Measurements from ENCODE around the gene BCL6.

The BCL6 gene

DNA sequence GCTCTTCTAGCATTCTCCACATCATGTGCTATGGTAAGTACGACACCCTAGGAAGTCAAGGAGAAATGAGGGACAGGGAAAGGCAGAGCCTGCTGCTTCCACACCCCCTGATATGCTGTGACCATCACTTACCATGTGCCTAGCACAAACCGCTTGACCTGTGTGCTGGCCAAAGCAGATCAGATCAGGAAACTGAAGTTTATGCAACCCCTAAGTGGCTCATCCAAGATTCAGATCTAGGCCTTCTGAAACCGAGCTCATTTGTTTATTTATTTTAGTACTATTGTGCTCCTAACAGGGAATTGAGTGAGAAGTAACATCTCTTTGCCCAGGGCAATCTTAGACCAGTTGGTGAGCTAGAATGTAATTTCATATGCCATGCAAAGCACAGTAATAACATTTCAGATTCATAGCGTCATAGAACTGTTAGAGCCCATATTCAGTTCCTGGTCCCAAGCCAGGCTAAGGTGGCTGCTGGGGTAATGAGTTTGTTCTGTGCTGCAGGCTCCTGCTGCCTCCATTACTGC, 42.7 kb downstream of the BCL6 start, which contains the start of gene RTP2:
RTP2 (minus strand) TSS at position 51 of the 527 bp plus-strand sequence. CDS start 429 bp downstream, outside the sequence.
- Histone ChIP-seq H4K20me1 (ENCODE audit: insufficient read depth) (no peaks in the 10 kb centered on the region), H3K27ac (no peak within 1 kb of the TSS), H3K4me2 (no peak within 1 kb of the TSS), H2AFZ (ENCODE audit: low read depth) (no peak within 1 kb of the TSS), H3K9ac (no peak within 1 kb of the TSS), H3K79me2 (ENCODE audit: insufficient read depth, low read depth) (no peaks in the 10 kb centered on the region), H3K27me3 (ENCODE audit: insufficient read depth, low read depth) (no peaks in the 10 kb centered on the region), H3K4me3 (IDR thresholded peaks at IDR 0.05; ENCODE audit: insufficient read depth, low read depth, low read length) (no peak within 1 kb of the TSS), H3K4me1 (ENCODE audit: low read depth, poor library complexity, severe bottlenecking) (no peaks in the 10 kb centered on the region), H3K36me3 (ENCODE audit: insufficient read depth) (no peaks in the 10 kb centered on the region)
- TF ChIP-seq, protein P1, sequence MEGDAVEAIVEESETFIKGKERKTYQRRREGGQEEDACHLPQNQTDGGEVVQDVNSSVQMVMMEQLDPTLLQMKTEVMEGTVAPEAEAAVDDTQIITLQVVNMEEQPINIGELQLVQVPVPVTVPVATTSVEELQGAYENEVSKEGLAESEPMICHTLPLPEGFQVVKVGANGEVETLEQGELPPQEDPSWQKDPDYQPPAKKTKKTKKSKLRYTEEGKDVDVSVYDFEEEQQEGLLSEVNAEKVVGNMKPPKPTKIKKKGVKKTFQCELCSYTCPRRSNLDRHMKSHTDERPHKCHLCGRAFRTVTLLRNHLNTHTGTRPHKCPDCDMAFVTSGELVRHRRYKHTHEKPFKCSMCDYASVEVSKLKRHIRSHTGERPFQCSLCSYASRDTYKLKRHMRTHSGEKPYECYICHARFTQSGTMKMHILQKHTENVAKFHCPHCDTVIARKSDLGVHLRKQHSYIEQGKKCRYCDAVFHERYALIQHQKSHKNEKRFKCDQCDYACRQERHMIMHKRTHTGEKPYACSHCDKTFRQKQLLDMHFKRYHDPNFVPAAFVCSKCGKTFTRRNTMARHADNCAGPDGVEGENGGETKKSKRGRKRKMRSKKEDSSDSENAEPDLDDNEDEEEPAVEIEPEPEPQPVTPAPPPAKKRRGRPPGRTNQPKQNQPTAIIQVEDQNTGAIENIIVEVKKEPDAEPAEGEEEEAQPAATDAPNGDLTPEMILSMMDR (conservative IDR thresholded peaks at IDR 0.05; ENCODE audit: low read depth, low read length) = no peak

DNA sequence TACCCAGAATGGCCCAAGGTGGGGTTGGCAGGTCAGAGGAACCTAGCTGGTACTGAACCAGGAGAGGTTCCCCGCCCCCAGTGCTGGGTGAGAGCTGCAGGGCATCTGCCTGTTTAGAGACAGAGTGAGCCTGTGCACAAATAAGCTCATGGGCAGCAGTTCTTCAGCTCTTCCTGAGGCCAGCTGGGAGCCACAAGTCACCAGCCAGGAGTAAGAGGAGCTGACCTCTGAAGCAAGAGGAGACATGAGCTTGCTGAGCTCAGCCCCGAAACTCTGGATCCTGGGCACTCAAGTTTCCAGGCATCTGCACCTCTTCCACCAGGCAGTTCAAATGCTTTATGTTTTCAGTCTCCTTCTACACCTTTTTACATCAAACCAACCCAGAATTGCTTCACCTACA, 45.0 kb downstream of the BCL6 start:
- TF ChIP-seq, protein P1 (conservative IDR thresholded peaks at IDR 0.05; ENCODE audit: low read depth, low read length) = no peak
- H3K4me1 ChIP-seq (ENCODE audit: low read depth, poor library complexity, severe bottlenecking) = no peaks in the 10 kb centered on the region
- no peaks in the 10 kb centered on the region for H3K27me3 ChIP-seq (ENCODE audit: insufficient read depth, low read depth)
- H3K79me2 ChIP-seq (ENCODE audit: insufficient read depth, low read depth) = no peaks in the 10 kb centered on the region
- H3K9ac ChIP-seq = no peak overlapping the region
- H3K4me2 ChIP-seq = no peak overlapping the region
- no peak overlapping the region for H3K27ac ChIP-seq
- H2AFZ ChIP-seq (ENCODE audit: low read depth) = no peak overlapping the region
- H3K4me3 ChIP-seq (IDR thresholded peaks at IDR 0.05; ENCODE audit: insufficient read depth, low read depth, low read length) = no peak overlapping the region
- H4K20me1 ChIP-seq (ENCODE audit: insufficient read depth) = no peaks in the 10 kb centered on the region
- H3K36me3 ChIP-seq (ENCODE audit: insufficient read depth) = no peaks in the 10 kb centered on the region

DNA sequence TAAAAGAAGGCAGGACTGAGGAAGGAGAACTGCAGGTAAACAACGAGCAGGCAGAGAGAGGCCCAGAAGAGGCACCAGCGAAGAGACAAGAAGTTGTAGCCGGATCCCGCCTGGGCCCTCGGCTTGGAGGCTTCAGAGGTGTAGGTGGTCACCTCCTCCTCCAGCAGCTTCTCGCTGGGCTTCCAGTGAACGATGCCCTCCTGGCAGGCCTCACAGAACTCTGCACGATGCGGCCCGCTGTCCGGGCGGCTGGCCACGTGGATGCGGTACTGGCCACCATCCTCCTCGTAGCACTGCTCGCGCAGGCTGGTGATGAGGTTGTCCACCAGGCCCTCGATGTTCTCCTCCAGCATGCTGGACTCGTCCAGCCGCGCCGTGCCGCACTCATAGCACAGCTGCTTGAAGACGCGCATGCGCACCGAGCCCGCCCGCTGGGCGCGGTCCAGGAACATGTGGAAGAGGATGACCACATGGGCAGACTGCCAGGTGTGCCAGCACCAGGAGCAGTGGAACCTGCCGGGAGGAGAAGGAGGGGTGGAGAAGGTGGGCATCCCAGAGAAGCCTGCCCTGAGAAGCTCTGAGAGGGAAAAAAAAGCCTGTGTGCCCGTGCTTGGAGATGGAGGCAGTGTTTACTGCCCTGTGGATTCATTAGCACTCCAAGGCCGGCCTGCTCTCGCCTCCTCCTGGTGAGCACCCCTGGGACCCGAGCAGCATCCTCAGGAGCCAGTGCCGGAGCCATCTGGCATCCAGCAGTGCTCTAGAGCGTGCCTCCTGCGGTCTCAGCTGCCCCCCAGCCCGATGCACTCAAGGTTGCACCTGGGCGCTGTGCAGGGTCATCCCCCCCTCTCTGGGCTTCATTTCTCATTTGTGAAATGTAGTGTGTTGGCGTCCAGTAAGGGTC, 46.5 kb downstream of the BCL6 start:
- TF ChIP-seq, protein P1 (conservative IDR thresholded peaks at IDR 0.05; ENCODE audit: low read depth, low read length) = no peak
- Histone ChIP-seq H3K27ac (no peak overlapping the region), H2AFZ (ENCODE audit: low read depth) (no peak overlapping the region), H4K20me1 (ENCODE audit: insufficient read depth) (no peaks in the 10 kb centered on the region), H3K36me3 (ENCODE audit: insufficient read depth) (no peaks in the 10 kb centered on the region), H3K9ac (no peak overlapping the region), H3K4me2 (no peak overlapping the region), H3K4me3 (IDR thresholded peaks at IDR 0.05; ENCODE audit: insufficient read depth, low read depth, low read length) (no peak overlapping the region), H3K27me3 (ENCODE audit: insufficient read depth, low read depth) (no peaks in the 10 kb centered on the region), H3K4me1 (ENCODE audit: low read depth, poor library complexity, severe bottlenecking) (no peaks in the 10 kb centered on the region), H3K79me2 (ENCODE audit: insufficient read depth, low read depth) (no peaks in the 10 kb centered on the region)

- no peak overlapping the region for H3K4me2 ChIP-seq
- H3K27ac ChIP-seq = no peak overlapping the region
- no peak overlapping the region for H3K4me3 ChIP-seq (IDR thresholded peaks at IDR 0.05; ENCODE audit: insufficient read depth, low read depth, low read length)
- H3K27me3 ChIP-seq (ENCODE audit: insufficient read depth, low read depth) = no peaks in the 10 kb centered on the region
- H3K4me1 ChIP-seq (ENCODE audit: low read depth, poor library complexity, severe bottlenecking) = no peaks in the 10 kb centered on the region
- H3K9ac ChIP-seq = no peak overlapping the region
- TF ChIP-seq, protein P1 (conservative IDR thresholded peaks at IDR 0.05; ENCODE audit: low read depth, low read length) = no peak
- H3K79me2 ChIP-seq (ENCODE audit: insufficient read depth, low read depth) = no peaks in the 10 kb centered on the region
- no peaks in the 10 kb centered on the region for H3K36me3 ChIP-seq (ENCODE audit: insufficient read depth)
- no peak overlapping the region for H2AFZ ChIP-seq (ENCODE audit: low read depth)
- no peaks in the 10 kb centered on the region for H4K20me1 ChIP-seq (ENCODE audit: insufficient read depth)
Measured at GRCh38 chr3:187696021-187696420, 49.2 kb downstream of the BCL6 start.
